RWPE1 (cell line): ENCODE results near the gene FITM2.
A peak's percentile ranks its signal among the peaks of the same experiment; 100 is the strongest.

ENCODE experiments used
- CTCF ChIA-PET: fragments of 350-600 bp; sonication (Branson Sonifier 250); formaldehyde crosslinking; extraction: SDS; loops from one replicate; lab custom pipeline; 2021; lab: Yijun Ruan, JAX
- POLR2A ChIA-PET: fragments of 400-600 bp; formaldehyde crosslinking; extraction: SDS; loops from one replicate; lab custom pipeline; 2020; ENCODE audit warnings: antibody characterized with exemption; ENCODE audit not compliant: low non-redundant PET; lab: Yijun Ruan, JAX
- DNase-seq: peaks from one replicate; pipeline ENCODE4 v3.0.0; 2012; ENCODE audit warnings: low spot score
- H3K27ac ChIP-seq: fragments of 450-650 bp; 2 replicates; pipeline ENCODE4 v1.5.1; 2017
- CTCF ChIP-seq: fragments of 450-650 bp; conservative IDR thresholded peaks from 2 replicates; pipeline ENCODE4 v1.5.1; 2017; ENCODE audit warnings: low read depth, mild to moderate bottlenecking

The FITM2 gene

GRCh38 chr20:44274303-44275017 is 36.5 kb downstream of the FITM2 start:
- H3K27ac ChIP-seq: no peak overlapping the region
- ChIA-PET CTCF (no interaction called here), POLR2A (no interaction called here)
- no peak for TF ChIP-seq CTCF
- DNase-seq: no peak

- POLR2A ChIA-PET: no interaction called here
These were observed 37.5 kb downstream of the FITM2 start for GRCh38 chr20:44273231-44274215.

GRCh38 chr20:44271915-44272663 is 38.9 kb downstream of the FITM2 start:
- no peak for TF ChIP-seq CTCF
- H3K27ac ChIP-seq: no peak overlapping the region
- CTCF ChIA-PET: interaction anchor here (0.6 kb wide), 2 partner anchors 36 to 241 kb away, joined by 3 read pairs; no protein-coding TSS in a partner anchor
- POLR2A ChIA-PET: no interaction called here
- no peak for DNase-seq

More at GRCh38 chr20:44273231-44274215, 37.5 kb downstream of the FITM2 start:
- H3K27ac ChIP-seq: no peak overlapping the region
- DNase-seq: no peak
- TF ChIP-seq CTCF: no peak
- CTCF ChIA-PET: no interaction called here

- DNase-seq: no peak
- POLR2A ChIA-PET: no interaction called here
- no peak overlapping the region for H3K27ac ChIP-seq
- CTCF ChIA-PET: no interaction called here
- no peak for TF ChIP-seq CTCF
These were observed 42.2 kb downstream of the FITM2 start for GRCh38 chr20:44268802-44269201.

- DNase-seq: peak; percentile 40
- POLR2A ChIA-PET: no interaction called here
- CTCF ChIA-PET: interaction anchor here (0.5 to 1.5 kb wide), 2 partner anchors 47 to 148 kb away, joined by 4 read pairs; no protein-coding TSS in a partner anchor
- H3K27ac ChIP-seq: no peak overlapping the region
- no peak for TF ChIP-seq CTCF
These were observed 46.7 kb downstream of the FITM2 start for GRCh38 chr20:44264287-44264686.
